HG02571 (cell line): Measurements from ENCODE around the gene FAM151B.

Experiments used
- ATAC-seq: cut with Tn5 transposase; IDR thresholded peaks from one replicate; pipeline ENCODE4 v1.9.1; 2021; ENCODE audit warnings: mild to moderate bottlenecking, moderate library complexity; ENCODE audit not compliant: unreplicated experiment

Gene FAM151B

GRCh38 chr5:80584770-80585169 lies 96.9 kb downstream of the FAM151B start:
- ATAC-seq: no peak

GRCh38 chr5:80588858-80589540 lies 101.1 kb downstream of the FAM151B start:
- no peak for ATAC-seq

GRCh38 chr5:80590766-80591165 lies 102.9 kb downstream of the FAM151B start:
- no peak for ATAC-seq

GRCh38 chr5:80591352-80591751 lies 103.5 kb downstream of the FAM151B start:
- no peak for ATAC-seq

- ATAC-seq: no peak
These were observed 104.2 kb downstream of the FAM151B start for GRCh38 chr5:80592105-80592504.
